Measurements from ENCODE around the gene MYO1B.

The MYO1B gene

DNA sequence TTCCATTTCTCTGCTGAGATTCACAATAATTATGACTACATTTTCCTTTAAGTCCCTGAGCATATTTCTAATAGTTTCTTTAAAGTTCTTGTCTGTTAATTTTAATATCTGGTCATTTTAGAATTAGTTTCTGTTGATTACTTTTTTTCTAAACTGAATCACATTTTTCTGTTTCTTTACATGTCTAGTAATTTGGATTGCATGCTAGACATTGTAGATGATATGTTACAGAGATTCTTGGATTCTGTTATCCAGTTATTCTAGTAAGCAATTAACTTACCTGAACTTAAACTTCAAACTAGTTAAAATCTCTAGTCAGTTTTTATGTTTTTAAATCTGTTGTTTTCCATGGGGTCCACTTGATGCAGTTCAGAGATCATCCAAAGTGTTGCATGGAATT is 214.0 kb downstream of the MYO1B start:
- TF ChIP-seq, protein P1, sequence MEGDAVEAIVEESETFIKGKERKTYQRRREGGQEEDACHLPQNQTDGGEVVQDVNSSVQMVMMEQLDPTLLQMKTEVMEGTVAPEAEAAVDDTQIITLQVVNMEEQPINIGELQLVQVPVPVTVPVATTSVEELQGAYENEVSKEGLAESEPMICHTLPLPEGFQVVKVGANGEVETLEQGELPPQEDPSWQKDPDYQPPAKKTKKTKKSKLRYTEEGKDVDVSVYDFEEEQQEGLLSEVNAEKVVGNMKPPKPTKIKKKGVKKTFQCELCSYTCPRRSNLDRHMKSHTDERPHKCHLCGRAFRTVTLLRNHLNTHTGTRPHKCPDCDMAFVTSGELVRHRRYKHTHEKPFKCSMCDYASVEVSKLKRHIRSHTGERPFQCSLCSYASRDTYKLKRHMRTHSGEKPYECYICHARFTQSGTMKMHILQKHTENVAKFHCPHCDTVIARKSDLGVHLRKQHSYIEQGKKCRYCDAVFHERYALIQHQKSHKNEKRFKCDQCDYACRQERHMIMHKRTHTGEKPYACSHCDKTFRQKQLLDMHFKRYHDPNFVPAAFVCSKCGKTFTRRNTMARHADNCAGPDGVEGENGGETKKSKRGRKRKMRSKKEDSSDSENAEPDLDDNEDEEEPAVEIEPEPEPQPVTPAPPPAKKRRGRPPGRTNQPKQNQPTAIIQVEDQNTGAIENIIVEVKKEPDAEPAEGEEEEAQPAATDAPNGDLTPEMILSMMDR (IDR thresholded peaks at IDR 0.05; ENCODE audit: low read depth, low read length, missing control alignments), result no peak
- no peak overlapping the region for H3K4me3 ChIP-seq (ENCODE audit: low read depth, low read length)
- no peak for DNase-seq (ENCODE audit: low read depth)

DNA sequence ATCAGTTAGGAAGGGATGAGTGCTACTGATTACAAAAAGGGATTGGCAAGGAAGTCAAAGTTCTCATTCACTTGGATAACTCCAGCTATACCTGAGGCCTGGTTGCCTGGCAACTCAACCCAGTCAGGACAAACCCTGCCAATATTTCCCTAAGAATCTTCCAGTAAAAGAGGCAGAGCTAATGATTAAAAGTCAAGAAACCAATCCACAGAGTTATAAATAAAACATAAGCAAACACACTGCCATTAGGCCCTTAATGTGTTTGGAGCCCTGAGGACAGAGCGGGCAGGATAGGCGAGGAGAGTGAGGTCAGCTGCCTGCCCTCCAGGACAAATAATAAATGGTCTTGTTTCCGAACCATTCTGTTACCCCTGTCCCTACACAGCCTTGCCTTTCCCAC is 217.2 kb downstream of the MYO1B start:
- TF ChIP-seq, protein P1 (IDR thresholded peaks at IDR 0.05; ENCODE audit: low read depth, low read length, missing control alignments), result no peak
- no peak overlapping the region for H3K4me3 ChIP-seq (ENCODE audit: low read depth, low read length)
- no peak for DNase-seq (ENCODE audit: low read depth)

DNA sequence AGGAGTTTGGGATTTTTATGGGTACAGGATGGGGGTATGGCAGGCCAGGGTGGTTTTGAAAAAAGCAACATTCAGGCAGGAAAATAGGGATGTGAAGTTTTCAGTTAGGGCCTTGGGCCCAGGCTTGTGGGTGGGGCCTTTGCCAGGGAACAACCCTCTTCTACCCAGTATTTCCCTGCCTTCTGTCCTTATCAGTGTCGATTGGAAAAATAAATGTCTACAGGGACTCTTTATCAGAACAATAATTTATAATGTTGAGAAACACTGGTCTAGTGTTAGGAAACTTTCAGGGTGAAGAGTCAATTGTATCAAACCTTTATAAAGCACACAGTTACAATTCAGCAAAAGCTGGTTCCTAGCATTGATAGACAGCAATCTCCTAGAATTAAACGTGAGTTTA is 218.6 kb downstream of the MYO1B start:
- no peak for DNase-seq (ENCODE audit: low read depth)
- TF ChIP-seq, protein P1 (IDR thresholded peaks at IDR 0.05; ENCODE audit: low read depth, low read length, missing control alignments), result no peak
- H3K4me3 ChIP-seq (ENCODE audit: low read depth, low read length), result no peak overlapping the region

DNA sequence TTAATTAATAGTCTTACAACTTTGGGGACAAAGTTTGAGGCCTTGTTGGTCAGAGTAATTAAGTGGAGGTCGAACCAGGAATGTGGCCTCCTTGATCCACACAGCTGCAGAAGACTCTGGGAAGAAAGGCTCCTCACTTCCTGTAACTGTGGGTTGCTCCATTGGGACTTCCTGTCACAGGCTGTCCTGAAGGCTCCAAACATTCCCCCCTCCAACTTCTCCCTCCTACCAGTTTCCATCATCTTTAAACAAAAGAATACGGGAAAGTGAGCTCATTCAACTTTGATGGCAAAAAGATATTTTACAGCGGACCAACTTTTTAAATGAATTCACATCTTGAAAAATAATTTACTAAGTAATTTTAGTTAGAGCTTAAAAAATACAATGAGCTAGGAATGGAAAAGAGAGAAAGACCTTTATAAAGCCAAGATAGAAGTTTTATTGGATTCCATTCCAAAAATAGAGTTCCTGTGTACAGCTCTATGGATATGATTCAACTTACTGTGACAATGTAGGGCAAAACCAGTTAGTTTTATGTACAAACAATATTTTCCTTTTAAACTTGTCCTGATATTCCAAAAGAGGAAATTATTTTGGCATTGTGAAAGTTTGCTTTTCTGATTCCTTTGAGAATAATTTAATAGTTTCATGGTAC is 220.7 kb downstream of the MYO1B start:
- no peak for DNase-seq (ENCODE audit: low read depth)
- TF ChIP-seq, protein P1 (IDR thresholded peaks at IDR 0.05; ENCODE audit: low read depth, low read length, missing control alignments), result no peak
- no peak overlapping the region for H3K4me3 ChIP-seq (ENCODE audit: low read depth, low read length)

DNA sequence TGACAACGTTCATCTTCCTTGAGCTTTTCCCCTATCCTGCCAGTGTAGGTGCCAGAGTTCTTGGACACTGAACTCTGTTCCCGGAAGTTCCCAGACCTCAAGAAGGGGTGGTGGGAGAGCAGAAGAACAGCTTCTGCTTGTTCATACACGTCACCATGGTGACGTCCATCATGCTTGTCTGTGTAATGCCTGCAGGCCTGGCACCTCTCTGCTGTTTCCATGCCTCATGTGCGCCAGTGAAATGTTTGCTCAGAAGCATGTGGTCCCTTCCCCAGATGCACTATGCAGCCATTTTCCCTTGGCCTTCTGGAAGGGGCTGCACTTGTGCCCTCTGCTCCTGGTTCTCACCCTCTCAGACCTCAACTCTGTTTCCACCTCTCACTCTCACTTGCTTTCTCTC is 221.9 kb downstream of the MYO1B start:
- no peak overlapping the region for H3K4me3 ChIP-seq (ENCODE audit: low read depth, low read length)
- DNase-seq (ENCODE audit: low read depth), result no peak
- TF ChIP-seq, protein P1 (IDR thresholded peaks at IDR 0.05; ENCODE audit: low read depth, low read length, missing control alignments), result no peak

DNA sequence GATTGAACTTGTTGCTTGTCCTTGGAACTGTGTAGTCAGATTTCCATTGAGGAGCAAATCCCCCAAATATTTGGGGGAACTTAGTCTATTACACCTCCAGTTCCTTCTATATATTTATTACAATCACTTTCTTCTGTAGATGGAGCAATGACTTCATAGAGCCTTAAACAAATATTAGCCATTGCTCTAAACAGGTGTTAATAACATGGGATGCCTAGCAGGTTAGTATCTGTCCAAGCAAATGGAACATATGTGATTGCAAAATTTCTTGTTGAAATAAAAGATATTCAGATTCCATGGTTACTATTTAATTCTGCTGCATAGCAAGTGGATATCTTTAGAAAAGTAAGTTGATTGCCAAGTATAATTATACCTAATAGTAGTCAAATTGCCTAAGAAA is 225.1 kb downstream of the MYO1B start:
- H3K4me3 ChIP-seq (ENCODE audit: low read depth, low read length), result no peak overlapping the region
- DNase-seq (ENCODE audit: low read depth), result no peak
- TF ChIP-seq, protein P1 (IDR thresholded peaks at IDR 0.05; ENCODE audit: low read depth, low read length, missing control alignments), result no peak

DNA sequence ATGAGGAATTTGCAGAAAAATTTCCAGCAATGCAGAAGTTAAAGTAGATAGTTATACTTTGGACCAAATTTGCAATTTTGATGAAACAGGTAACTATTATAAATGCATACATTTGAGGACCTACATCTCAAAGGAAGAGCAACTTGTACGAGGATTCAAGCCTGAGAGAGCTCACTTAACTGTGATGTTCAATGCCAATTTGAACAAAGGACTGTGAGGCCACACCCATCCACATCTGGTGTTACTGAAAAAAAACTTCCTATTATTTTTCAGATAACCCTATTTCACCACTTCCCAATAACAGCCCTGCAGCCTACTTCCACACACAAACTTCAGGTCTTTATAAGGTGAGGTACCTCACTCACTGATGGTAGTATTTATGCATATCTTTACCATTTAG is 229.3 kb downstream of the MYO1B start:
- DNase-seq (ENCODE audit: low read depth), result no peak
- H3K4me3 ChIP-seq (ENCODE audit: low read depth, low read length), result no peak overlapping the region
- TF ChIP-seq, protein P1 (IDR thresholded peaks at IDR 0.05; ENCODE audit: low read depth, low read length, missing control alignments), result no peak
